Left hindlimb (tissue), 1 donor: Measurements from ENCODE around the gene SPARCL1.

ENCODE experiments used
- DNase-seq: peaks from one replicate; pipeline ENCODE4 v3.0.0-alpha.2; 2018

Gene SPARCL1

DNA sequence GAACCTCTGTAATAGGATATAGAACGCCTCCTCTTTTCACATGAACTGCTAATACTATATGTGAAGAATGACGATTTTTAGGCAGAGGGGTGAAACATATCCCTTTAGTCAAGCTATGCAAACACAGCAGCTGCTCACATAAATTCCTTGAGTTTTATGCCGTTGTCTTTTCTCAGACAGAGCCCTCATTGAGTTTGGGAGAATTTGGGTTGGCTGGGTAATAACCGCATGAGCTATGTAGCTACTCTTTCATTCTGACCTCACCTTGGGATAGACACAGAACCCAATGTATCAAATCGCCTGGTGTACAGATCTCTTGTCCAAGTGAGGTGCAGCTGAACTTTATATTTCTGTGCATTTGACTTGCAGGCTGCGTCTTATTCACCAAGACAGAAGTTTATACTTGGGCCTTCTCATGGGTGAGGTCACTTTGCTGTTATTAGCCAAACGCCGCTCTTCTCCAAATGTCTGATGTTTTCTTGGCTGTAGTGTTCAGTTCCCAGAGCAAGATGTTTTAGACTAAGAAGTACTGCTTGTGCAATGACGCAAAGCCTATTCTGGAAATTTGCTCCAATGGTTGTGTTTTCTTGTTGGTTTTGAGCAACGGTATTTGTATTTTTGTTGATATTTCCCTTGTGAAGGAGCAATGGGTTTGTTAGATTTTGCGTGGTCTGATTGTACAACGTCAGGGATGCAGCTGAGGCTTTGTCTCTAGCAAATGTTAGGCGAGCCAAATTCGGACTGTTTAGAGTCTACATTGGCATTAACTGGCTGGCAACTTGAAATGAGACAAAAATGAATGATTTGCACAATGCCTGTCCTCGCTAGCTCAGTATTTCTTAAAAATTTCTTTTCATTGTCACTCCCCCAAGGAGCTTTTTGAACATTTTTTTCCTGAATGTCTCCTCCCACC lies 11.2 kb upstream of the SPARCL1 start:
- peak; percentile 82 for DNase-seq

DNA sequence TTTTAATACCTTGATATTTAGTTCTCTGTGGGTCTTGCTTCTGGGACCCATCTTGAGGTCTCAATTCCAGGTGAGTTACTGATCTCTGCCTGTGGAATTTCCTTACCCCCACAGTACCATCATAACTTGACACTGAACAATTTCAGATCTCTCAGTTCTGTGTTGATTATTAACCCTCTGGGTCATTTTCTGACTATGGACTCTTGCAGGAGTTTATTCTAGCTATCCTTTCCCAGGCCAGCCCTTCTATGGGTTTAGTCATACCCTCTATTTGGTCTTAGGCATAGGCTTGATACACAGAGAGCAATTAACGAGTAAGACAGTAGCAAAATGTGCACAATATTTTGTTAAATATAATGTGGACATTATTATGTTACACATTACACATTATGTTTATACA lies 3.7 kb upstream of the SPARCL1 start:
- no peak for DNase-seq

DNA sequence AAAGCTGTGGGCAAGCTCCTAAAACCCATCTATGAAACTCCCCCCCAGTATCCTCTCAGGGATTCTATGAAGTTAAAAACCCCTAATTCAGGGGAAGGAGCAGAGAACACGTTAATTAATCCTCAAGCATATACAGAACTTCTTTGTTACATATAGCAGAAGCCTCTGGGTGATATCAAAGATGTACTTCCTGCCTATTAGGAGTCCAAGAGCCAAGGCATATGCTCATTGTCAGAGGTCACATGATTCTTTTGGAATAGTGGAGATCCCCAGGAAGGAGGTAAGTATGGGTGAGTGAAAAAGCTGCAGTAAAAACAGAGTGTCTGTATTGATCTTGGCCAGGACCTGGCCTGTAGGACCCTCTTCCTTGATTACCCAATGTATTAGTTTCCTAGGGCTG lies 2.9 kb upstream of the SPARCL1 start:
- no peak for DNase-seq

DNA sequence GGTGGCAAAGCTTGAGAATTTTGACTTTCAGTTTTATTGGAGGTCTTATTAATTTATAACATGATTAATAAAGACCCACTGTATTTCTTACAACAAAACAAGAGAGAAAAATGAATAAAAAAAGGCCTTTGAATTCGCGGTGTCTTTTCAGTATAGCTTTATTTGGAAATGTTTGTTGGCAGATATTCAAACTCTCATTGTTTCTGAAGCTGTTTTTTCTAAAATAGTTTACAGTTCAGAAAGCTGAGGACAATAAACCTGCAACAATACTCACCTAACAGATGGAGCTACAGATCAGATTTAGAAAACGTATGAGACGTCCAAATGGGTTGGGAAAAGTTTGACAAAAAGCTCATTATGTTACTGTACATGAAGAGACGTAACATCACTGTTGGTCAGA lies 2.4 kb upstream of the SPARCL1 start:
- no peak for DNase-seq

- peak; percentile 49 for DNase-seq
Measured at GRCh38 chr4:87530868-87531267, 1.7 kb upstream of the SPARCL1 start.

DNA sequence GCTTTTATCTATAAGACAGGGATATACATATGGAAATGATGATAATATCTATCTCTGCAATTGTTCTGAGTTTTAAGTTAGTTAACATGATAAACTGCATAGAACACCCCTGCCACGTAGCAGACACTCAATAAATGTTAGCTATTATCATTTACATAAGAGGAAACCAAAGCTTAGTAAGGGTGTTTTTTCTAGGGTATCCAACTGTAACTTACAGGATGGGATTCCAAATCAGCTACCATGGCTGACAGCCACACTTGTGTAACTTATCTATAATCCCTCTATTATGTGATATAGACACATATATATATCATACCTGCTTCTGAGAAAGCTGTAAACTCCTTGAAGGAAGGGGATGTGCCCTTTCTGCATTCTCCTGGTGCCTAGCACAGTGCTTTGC lies 1.1 kb upstream of the SPARCL1 start:
- no peak for DNase-seq

GRCh38 chr4:87527431-87528220 lies 1.6 kb downstream of the SPARCL1 start:
- DNase-seq, result no peak

GRCh38 chr4:87525636-87526295 lies 3.4 kb downstream of the SPARCL1 start:
- no peak for DNase-seq

- DNase-seq, result no peak
Measured at GRCh38 chr4:87524456-87524855, 4.7 kb downstream of the SPARCL1 start.

GRCh38 chr4:87523307-87523706 lies 5.9 kb downstream of the SPARCL1 start:
- no peak for DNase-seq

DNA sequence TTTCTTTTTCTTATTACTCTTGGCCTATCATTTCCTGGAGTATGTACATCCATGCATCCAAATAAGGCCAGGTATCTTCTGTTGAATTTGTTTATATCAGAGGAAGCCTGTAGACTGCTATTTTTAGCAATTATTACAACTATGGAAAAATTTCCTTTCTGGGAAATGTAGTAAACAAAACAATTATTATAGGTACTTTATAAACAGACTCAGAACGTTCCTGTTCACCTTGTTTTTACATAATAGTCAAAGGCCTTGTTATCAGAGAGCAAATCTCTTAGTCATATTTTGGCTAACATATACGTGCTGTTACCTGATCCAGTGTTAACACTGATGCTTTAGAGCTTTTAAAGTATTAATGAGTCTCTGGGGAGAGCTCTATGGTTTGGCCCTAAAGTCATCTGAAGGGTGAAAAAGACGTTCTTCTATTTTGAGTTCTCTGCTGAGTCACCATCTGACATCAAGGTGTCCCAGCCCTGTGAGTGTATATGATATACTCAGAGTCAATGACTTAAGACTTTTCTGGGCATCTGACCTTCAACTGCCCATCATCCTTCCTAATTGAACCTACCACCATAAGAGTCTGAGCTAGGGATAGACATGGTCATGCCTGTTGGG lies 7.3 kb downstream of the SPARCL1 start:
- DNase-seq, result no peak

DNA sequence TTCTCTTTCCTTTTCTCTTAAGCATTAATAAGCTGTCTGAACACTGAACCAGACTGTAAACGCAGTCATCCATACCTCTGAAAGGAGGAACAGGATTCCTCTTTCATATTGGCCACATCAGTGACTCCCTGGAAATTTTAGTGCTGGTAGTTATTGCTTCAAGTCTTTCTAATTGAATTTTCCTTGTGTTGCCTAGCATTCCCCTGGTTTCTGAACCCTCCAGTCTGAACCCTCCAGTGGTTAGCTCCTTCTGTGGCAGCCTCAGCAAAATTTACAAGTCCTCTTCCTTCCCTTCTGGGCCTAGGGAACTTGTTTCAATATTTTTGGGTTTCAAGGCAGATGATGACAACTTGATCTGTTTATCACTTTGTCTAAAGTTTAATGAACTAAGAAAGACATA lies 7.9 kb downstream of the SPARCL1 start:
- no peak for DNase-seq

GRCh38 chr4:87517621-87518020 lies 11.6 kb downstream of the SPARCL1 start:
- DNase-seq, result no peak

- DNase-seq, result no peak
Measured at GRCh38 chr4:87516683-87517082, 12.5 kb downstream of the SPARCL1 start.

DNA sequence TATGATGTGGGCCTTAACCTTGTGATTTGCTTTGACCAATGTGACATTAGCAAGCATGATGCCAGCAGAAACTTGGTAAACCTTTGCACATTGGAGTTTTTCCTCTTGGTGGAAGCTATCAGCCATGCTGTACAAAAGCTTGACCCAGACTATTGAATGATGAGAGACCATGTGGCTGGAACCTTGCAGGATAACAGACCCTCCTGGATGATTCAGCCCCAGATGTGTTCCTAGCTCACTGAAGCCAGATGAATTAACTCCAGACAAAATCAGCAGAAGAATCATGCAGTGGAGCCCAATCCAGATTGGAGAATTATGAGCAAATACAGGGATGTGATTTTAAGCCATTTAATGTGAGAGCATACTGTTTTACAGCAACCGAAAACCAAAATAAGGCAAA lies 16.8 kb downstream of the SPARCL1 start:
- no peak for DNase-seq

GRCh38 chr4:87511500-87511899 lies 17.7 kb downstream of the SPARCL1 start:
- DNase-seq, result no peak

- no peak for DNase-seq
Measured at GRCh38 chr4:87510747-87511146, 18.4 kb downstream of the SPARCL1 start.

DNA sequence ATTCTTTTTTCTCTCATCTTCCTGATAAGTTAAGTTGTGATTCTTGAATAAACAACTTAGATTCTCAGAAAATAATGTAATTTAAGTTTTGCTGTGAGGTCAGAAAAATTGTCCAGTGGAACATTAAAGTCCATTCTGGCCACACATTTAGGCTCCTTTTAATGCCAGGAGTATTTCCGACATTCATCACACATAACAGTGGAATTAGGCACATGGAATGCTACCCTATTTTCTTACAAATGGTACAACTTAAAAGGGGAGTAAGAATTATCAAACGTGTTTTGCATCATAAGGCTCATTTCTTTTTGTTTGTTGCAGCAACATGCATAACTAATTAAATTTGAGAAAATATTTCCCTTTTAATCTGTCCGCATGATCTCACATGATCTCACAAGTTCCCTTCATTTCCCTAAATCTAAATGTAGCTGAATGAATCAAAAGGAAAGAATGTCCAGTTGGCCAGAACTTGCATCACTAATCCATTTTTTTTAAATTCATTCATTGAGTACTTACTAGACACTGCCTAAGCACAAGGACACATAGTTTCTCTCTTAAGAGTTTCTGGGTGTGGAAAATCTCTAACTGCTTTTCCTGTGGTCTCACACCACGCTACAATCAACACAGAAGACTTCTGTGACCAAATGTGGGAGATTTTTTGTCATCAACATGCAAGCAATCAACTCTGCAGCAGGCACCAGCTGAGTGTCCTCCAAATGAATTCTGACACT lies 22.0 kb downstream of the SPARCL1 start:
- no peak for DNase-seq

DNA sequence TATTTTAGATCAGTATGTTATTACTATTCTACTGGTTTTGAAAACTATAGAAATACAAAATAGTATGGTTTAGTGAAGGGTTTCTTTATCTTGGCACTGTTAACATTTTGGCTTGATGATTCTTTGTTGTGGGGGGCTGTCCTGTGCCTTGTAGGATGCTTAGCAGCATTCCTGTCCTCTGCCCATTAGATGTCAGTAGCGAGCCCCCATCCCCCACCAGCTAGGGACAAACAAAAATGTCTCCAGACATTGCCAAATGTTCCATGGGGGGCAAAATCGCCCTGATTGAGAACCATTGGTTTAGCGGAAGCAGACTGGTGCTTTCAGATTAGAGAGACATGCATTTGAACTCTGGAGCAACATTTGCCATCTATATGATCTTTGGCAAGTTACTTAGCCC lies 23.3 kb downstream of the SPARCL1 start:
- no peak for DNase-seq

- DNase-seq, result no peak
Measured at GRCh38 chr4:87502580-87503238, 26.5 kb downstream of the SPARCL1 start.

- DNase-seq, result no peak
Measured at GRCh38 chr4:87500092-87500462, 29.1 kb downstream of the SPARCL1 start.
